Naive thymus-derived CD8-positive, alpha-beta T cell (primary cell): ENCODE measurements around the gene ADNP2. TPM values are rescaled to one million over a fixed set of nuclear protein-coding genes. Genes with fewer than 3 reads are reported as not detected.

Source experiments
- ATAC-seq, 2 donors: fragments of 150-1000 bp; cut with Tn5 transposase in 1 of 2; sonication (Bioruptor Pico), chemical (Tn5 transposase) in 1 of 2; 1 replicate in 1 of 2; 2 replicates in 1 of 2; pipeline ENCODE4 v1.10.0; 2021; ENCODE audit warnings: mild to moderate bottlenecking in 2 of 2, moderate library complexity in 2 of 2
- POLR2A ChIA-PET: fragments of 350-600 bp; sonication (Branson Sonifier 250); formaldehyde crosslinking; loops from one replicate; lab custom pipeline; 2021; ENCODE audit warnings: antibody characterized with exemption; lab: Charles Lee
- DNase-seq, 10 donors: peaks; one replicate each; pipeline versions ENCODE4 v3.0.0 to v3.0.0-alpha.2; 2020 to 2022
- H3K27ac Mint-ChIP-seq, 10 donors: one replicate each; pipeline ENCODE4 v1.8.0; 2020 to 2022; ENCODE audit warnings: mild to moderate bottlenecking in 10 of 10, mixed read lengths in 10 of 10, moderate library complexity in 4 of 10, inconsistent platforms in 1 of 10
- H3K27me3 Mint-ChIP-seq, 5 donors: one replicate each; pipeline ENCODE4 v1.8.0; 2021 to 2022; ENCODE audit warnings: mixed read lengths in 5 of 5
- H3K36me3 Mint-ChIP-seq, 3 donors: one replicate each; pipeline ENCODE4 v1.8.0; 2020 to 2022; ENCODE audit warnings: mixed read lengths in 3 of 3, mild to moderate bottlenecking in 2 of 3, inconsistent platforms in 1 of 3
- H3K4me1 Mint-ChIP-seq, 4 donors: one replicate each; pipeline ENCODE4 v1.8.0; 2021 to 2022; ENCODE audit warnings: mixed read lengths in 4 of 4
- H3K4me3 Mint-ChIP-seq, 10 donors: one replicate each; pipeline ENCODE4 v1.8.0; 2020 to 2022; ENCODE audit warnings: mild to moderate bottlenecking in 10 of 10, mixed read lengths in 10 of 10, moderate library complexity in 6 of 10, inconsistent platforms in 1 of 10
- H3K9me3 Mint-ChIP-seq, 9 donors: one replicate each; pipeline ENCODE4 v1.8.0; 2020 to 2022; ENCODE audit warnings: mixed read lengths in 9 of 9, mild to moderate bottlenecking in 3 of 9, inconsistent platforms in 1 of 9, moderate library complexity in 1 of 9
- polyA plus RNA-seq, 3 donors: library from polyadenylated mRNA; unstranded; fragments of 300-500 nt; fragmentation: Illumina TruSeq; gene quantifications; one replicate each; pipeline ENCODE4 v1.2.3, GENCODE V29; 2021
- total RNA-seq, 8 experiments: library from RNA in 2 of 8; stranded (reverse) in 2 of 8; gene quantifications; one replicate each; pipeline ENCODE4 v1.2.3 and lab custom pipeline; 2021 to 2026

Gene ADNP2
- total and polyA plus RNA-seq, 5 experiments from 2014 or later = 8.1 to 25.5 (median 11.7) TPM

DNA sequence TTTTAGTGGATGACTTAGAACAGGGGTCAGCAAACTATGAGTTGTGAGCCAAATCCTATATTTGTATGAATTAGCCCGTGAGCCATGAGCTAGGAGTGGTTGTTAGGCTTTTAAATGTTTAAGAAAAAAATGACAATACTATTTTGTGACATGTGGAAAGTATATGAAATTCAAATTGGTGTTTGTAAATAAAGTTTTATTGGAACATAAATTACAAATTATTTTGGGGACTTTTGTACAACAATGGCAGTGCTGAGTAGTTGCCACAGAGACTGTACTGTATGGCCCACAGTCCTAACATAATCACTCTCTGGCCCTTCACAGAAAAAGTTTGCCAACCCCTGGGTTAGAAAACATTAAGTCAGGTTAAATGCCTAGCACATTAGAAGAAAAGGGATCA lies 26.1 kb downstream of the ADNP2 start:
- no peaks in the 10 kb centered on the region for H3K27me3 Mint-ChIP-seq
- POLR2A ChIA-PET = no interaction called here
- DNase-seq (no peak), ATAC-seq (no peak)
- H3K4me1 Mint-ChIP-seq = peaks cover 16 to 36% (median 24%) of the 10 kb centered on the region in 4 donors
- H3K4me3 Mint-ChIP-seq = no peak overlapping the region
- H3K27ac Mint-ChIP-seq = peak overlapping the region in 1 of 10 donors; percentile 2
- no peaks in the 10 kb centered on the region for H3K9me3 Mint-ChIP-seq
- peaks cover 14 to 84% (median 49%) of the 10 kb centered on the region in 3 donors for H3K36me3 Mint-ChIP-seq

DNA sequence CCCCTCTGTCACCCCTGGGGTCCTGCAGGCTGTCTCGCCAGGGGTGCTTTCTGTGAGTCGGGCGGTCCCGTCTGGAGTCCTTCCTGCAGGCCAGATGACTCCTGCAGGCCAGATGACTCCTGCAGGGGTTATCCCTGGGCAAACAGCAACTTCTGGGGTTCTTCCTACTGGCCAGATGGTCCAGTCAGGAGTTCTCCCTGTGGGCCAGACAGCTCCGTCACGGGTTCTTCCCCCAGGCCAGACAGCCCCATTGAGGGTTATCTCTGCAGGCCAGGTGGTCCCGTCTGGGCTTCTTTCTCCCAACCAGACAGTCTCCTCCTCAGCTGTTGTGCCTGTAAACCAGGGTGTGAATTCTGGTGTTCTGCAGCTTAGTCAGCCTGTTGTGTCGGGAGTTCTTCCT lies 27.6 kb downstream of the ADNP2 start:
- Mint-ChIP-seq H3K27me3 (no peaks in the 10 kb centered on the region), H3K9me3 (no peaks in the 10 kb centered on the region), H3K36me3 (peaks cover 14 to 83% (median 50%) of the 10 kb centered on the region in 3 donors), H3K27ac (peak overlapping the region in 1 of 10 donors; percentile 59), H3K4me3 (no peak overlapping the region), H3K4me1 (peaks cover 8 to 21% (median 13%) of the 10 kb centered on the region in 4 donors)
- POLR2A ChIA-PET = interaction anchor here (0.5 kb wide), 1 partner anchor 183 kb away, joined by 3 read pairs; no protein-coding TSS in a partner anchor
- ATAC-seq (no peak), DNase-seq (no peak)

DNA sequence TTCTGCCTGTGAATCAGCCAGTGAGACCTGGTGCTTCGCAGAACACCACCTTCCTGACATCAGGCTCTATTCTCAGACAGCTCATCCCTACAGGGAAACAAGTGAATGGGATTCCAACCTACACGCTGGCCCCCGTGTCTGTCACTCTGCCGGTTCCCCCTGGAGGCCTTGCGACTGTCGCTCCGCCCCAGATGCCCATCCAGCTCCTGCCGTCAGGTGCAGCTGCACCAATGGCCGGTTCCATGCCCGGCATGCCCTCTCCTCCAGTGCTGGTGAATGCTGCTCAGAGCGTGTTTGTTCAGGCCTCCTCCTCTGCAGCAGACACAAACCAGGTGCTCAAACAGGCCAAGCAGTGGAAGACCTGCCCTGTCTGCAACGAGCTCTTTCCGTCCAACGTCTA lies 28.1 kb downstream of the ADNP2 start:
- Mint-ChIP-seq H3K27ac (peak overlapping the region in 2 of 10 donors; percentile 57 to 62), H3K27me3 (no peaks in the 10 kb centered on the region), H3K4me3 (no peak overlapping the region), H3K4me1 (peaks cover 5 to 16% (median 9%) of the 10 kb centered on the region in 4 donors), H3K36me3 (peaks cover 12 to 80% (median 48%) of the 10 kb centered on the region in 3 donors), H3K9me3 (no peaks in the 10 kb centered on the region)
- POLR2A ChIA-PET = no interaction called here
- ATAC-seq (no peak), DNase-seq (no peak)

DNA sequence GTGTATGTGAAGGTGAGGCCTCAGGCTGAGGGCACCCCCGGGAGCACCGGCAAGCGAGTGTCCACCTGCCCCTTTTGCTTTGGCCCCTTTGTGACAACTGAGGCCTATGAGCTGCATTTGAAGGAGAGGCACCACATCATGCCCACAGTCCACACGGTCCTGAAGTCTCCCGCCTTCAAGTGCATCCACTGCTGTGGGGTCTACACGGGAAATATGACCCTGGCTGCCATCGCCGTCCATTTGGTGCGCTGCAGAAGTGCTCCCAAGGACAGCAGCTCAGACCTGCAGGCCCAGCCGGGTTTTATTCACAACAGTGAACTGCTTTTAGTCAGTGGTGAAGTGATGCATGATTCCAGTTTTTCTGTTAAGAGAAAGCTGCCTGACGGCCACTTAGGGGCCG lies 28.9 kb downstream of the ADNP2 start:
- Mint-ChIP-seq H3K4me1 (peaks cover 0 to 8% (median 3%) of the 10 kb centered on the region in 4 donors), H3K4me3 (no peak overlapping the region), H3K27ac (no peak overlapping the region), H3K9me3 (no peaks in the 10 kb centered on the region), H3K36me3 (peaks cover 10 to 72% (median 45%) of the 10 kb centered on the region in 3 donors), H3K27me3 (no peaks in the 10 kb centered on the region)
- ATAC-seq (no peak), DNase-seq (no peak)
- POLR2A ChIA-PET = interaction anchor here (0.6 kb wide), 1 partner anchor 97 kb away, joined by 3 read pairs; no protein-coding TSS in a partner anchor

DNA sequence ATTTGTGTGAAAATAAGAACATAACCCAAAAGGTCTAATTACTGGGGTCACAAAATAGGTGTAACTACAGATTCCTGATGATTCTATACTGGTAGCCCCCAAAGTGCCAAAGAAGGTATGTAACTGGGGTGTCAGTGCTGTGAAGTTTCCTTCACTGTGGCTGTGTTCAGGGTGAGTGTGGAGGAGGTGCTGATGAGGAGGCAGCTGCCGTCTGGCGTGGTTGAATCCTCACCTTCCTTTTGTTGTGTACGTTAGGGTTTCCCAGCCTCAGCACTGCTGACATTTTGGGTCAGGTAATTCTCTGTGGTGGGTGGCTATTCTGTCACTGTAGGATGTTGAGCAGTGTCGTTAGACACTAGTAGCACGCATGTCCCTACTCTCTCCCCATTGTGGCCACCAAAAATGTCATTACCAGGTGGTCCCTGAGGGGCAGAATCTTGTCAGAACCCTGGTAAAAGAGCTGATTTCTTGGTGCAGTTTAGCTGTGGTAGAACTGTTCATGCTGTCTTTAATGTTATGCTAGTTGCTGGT lies 31.5 kb downstream of the ADNP2 start:
- POLR2A ChIA-PET = no interaction called here

DNA sequence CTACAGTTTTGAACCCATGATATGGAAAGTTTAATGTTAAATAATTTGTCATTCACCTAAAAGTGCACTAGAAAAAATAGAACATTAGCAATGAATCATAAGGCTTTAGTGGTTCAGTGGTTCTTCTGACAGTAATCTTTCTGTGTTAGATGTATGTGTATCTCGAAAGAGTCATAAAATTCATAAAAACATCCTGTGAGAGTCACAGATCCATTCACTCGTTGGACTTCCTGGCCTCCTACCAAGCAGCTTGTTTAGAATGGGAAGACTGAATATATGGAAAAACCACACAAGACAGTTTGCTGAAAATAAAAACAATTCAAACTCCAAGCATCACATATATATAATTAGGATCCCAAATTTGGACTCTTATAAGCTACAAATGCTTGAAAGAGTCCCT lies 34.8 kb downstream of the ADNP2 start:
- POLR2A ChIA-PET = no interaction called here
- Mint-ChIP-seq H3K4me3 (no peak overlapping the region), H3K9me3 (no peaks in the 10 kb centered on the region), H3K36me3 (peaks cover 0 to 15% (median 10%) of the 10 kb centered on the region in 3 donors), H3K27me3 (no peaks in the 10 kb centered on the region), H3K4me1 (peaks cover 7 to 17% (median 13%) of the 10 kb centered on the region in 4 donors), H3K27ac (no peak overlapping the region)
- ATAC-seq (no peak), DNase-seq (no peak)

More for the DNA sequence above, 31.5 kb downstream of the ADNP2 start:
- Mint-ChIP-seq H3K4me1 (no peaks in the 10 kb centered on the region), H3K27ac (no peak overlapping the region), H3K9me3 (no peaks in the 10 kb centered on the region), H3K27me3 (no peaks in the 10 kb centered on the region), H3K36me3 (peaks cover 4 to 49% (median 29%) of the 10 kb centered on the region in 3 donors), H3K4me3 (no peak overlapping the region)
- no peak for ATAC-seq
- no peak for DNase-seq

DNA sequence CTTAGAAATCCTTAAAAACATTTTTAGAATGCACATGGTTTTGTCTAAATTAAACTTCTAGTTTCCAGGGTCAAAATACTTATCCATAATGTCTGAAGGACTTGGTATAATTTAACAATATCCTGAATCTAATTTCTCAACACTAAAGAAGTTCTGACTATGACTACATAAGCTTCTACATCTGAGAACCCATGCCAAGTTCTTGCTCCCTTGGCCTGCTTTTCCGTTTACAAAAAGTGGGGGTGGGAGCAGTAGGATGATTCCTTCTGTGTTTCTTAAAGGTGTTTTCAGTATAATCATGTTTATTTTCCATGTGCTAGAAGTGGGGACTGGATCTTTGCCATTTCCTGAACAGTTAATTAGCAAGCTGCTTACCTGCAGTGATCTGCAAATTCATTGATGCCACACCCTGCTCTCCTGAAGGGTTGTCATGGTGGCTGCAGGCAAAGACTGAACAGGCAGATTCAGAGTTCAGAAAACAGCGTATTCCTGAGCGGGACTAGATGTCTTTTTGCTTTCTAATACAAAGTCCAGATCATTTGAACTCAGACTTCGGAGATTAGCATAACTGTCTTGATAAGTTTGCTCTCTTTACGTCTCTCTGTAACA lies 36.2 kb downstream of the ADNP2 start:
- peak overlapping the region in 1 of 10 donors; percentile 6 for H3K27ac Mint-ChIP-seq
- H3K9me3 Mint-ChIP-seq = no peaks in the 10 kb centered on the region
- POLR2A ChIA-PET = no interaction called here
- peaks cover 0 to 5% (median 1%) of the 10 kb centered on the region in 5 donors for H3K27me3 Mint-ChIP-seq
- ATAC-seq (no peak), DNase-seq (no peak)
- H3K4me1 Mint-ChIP-seq = peaks cover 7 to 22% (median 13%) of the 10 kb centered on the region in 4 donors
- H3K36me3 Mint-ChIP-seq = peaks cover 0 to 4% (median 4%) of the 10 kb centered on the region in 3 donors
- H3K4me3 Mint-ChIP-seq = no peak overlapping the region

DNA sequence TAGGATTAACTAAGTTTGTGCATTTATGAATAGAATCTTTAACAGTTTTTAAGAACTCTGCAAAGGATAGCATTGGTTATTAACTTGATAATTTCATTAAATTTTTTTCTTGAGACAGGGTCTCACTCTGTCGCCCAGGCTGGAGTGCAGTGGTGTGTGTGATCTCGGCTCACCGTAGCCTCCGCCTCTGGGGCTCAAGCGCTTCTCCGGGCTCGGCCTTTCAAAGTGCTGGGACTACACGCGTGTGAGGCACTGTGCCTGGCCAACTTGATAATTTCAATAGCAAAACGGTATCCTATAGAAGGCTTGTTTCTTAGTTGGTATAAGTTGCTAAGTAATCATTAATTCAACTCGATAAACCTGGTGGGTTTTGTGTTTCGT lies 38.0 kb downstream of the ADNP2 start:
- POLR2A ChIA-PET = interaction anchor here (1.2 to 1.3 kb wide), 2 partner anchors 114 to 158 kb away, joined by 5 read pairs; partner anchors contain the start of gene TXNL4A
- Mint-ChIP-seq H3K9me3 (no peaks in the 10 kb centered on the region), H3K27ac (peak overlapping the region in 9 of 10 donors; percentile 25 to 87 (median 53)), H3K27me3 (peaks cover 0 to 10% (median 4%) of the 10 kb centered on the region in 5 donors), H3K4me3 (peak overlapping the region; percentile 79 to 94 (median 88)), H3K4me1 (peaks cover 7 to 22% (median 13%) of the 10 kb centered on the region in 4 donors), H3K36me3 (no peaks in the 10 kb centered on the region)
- ATAC-seq (peak; percentile 26 to 33), DNase-seq (no peak)

DNA sequence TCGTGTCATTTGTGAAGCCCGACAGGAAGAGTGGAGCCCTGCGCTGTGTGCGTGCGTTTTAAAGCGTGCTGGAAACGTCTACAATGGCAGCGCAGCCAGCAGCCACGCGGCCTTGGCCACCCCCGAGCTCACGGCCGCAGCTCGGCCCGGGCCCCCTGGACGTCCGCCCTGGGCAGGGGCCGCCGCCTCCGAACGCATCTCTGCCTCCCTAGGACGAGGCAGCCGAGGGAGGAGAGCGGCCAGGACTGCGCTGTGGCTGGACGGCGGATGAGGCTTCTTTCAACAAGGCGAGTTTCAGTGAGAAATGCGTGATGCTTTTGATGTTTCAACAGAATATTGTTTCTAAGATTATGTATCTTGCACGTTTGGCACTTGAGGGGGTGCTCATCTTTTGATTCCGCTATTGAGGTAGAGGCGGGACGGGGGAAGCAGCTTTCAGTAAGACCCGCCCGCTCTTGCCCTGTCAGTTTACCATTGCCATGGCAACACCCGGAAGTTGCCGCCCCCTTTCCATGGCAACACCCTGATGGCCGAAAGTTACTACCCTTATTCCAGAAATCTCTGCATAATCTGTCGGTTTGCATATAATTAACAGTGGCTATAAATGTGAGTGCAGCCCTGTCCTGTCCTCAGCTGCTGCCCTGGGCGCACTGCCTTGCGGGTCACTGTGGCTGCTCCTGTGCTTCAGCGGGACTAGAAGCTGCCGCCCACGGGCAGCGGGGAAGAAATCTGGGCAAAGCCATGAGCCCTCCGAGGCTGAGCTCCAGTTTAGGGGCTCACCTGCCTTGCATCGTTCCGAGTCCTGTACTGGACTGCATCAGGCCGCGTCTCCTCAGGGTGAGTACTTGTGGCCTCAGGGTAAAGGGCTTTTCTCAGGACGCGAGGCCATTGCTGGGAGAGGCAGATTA lies 38.6 kb downstream of the ADNP2 start:
- Mint-ChIP-seq H3K4me1 (peaks cover 7 to 22% (median 13%) of the 10 kb centered on the region in 4 donors), H3K27ac (peak overlapping the region; percentile 65 to 90 (median 80)), H3K27me3 (peaks cover 0 to 10% (median 4%) of the 10 kb centered on the region in 5 donors), H3K9me3 (no peaks in the 10 kb centered on the region), H3K4me3 (peak overlapping the region; percentile 82 to 94 (median 88)), H3K36me3 (no peaks in the 10 kb centered on the region)
- peak; percentile 85 to 92 for ATAC-seq
- peak; percentile 65 to 91 (median 77) for DNase-seq
- POLR2A ChIA-PET = interaction anchor here (1.2 to 1.3 kb wide), 2 partner anchors 114 to 159 kb away, joined by 5 read pairs; partner anchors contain the start of gene TXNL4A

DNA sequence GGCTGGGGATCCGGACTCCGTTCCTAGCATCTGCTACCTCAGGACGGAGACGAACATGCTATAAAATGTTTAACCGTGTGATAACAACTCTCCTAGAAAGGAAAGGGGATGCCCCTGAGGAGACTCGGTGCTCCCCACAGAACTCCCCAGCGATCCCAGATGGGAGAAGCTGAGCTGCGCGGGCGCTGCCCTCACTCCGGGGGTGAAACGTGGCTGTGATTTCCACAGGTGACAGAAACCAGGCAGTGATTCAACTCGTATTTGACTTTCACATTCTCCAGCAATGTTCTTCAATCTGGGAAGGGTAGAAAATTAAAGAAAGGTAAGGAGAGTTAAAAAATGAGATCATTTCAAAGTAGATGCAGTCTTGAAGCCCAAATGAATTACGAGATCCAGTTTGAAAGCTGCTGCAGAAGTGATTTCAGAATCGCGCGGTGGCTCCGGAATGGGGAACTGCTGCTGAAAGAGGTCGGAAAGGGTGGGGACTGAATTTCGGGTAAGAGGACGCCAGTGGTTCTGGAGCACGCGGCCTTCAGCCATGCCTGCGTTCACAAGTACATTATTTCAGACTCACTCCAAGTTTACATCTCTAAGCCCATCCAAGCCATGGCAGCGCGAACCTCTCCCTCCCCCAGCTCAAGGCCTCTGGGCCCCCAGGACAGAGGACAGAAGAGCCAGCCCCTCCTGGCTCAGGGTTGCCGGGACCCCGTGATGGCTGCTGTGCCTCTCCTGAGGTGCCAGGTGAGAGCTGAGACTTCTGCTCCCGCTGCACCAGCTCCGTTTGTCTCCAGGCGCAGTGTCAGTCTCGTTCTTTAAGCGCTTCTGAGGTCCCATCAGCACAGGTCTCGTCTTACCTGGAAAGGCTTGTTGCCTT lies 39.5 kb downstream of the ADNP2 start:
- ATAC-seq (no peak), DNase-seq (no peak)
- no peaks in the 10 kb centered on the region for H3K36me3 Mint-ChIP-seq
- peaks cover 7 to 22% (median 13%) of the 10 kb centered on the region in 4 donors for H3K4me1 Mint-ChIP-seq
- H3K27ac Mint-ChIP-seq = peak overlapping the region in 5 of 10 donors; percentile 62 to 87 (median 76)
- H3K9me3 Mint-ChIP-seq = no peaks in the 10 kb centered on the region
- H3K27me3 Mint-ChIP-seq = peaks cover 0 to 10% (median 4%) of the 10 kb centered on the region in 5 donors
- peak overlapping the region; percentile 82 to 94 (median 88) for H3K4me3 Mint-ChIP-seq
- POLR2A ChIA-PET = interaction anchor here (1.3 kb wide), 1 partner anchor 160 kb away, joined by 5 read pairs; the partner anchor contains the start of gene TXNL4A

DNA sequence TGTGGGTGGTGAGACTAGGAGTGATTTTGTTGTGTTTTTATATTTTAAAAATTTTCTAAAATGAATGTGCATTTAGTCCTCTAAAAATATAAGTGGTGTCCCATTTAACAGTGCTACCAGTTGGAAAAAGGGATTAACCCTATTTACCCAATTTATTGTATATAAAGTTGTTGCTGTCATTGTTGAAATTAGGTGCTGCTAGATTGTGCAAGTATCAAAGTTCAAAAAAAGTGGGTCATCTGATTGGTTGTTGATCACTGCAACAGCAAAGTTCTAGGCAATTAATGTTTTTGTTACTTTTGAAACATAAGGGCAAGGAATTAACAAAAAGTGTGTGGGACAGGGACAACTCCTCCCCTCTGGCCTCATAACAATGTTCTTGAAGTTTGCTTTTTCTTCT lies 40.6 kb downstream of the ADNP2 start:
- H3K27ac Mint-ChIP-seq = peak overlapping the region in 1 of 10 donors; percentile 31
- H3K4me3 Mint-ChIP-seq = peak overlapping the region in 1 of 10 donors; percentile 45
- H3K36me3 Mint-ChIP-seq = no peaks in the 10 kb centered on the region
- DNase-seq = no peak
- no peaks in the 10 kb centered on the region for H3K9me3 Mint-ChIP-seq
- peaks cover 7 to 22% (median 14%) of the 10 kb centered on the region in 4 donors for H3K4me1 Mint-ChIP-seq
- POLR2A ChIA-PET = no interaction called here
- peaks cover 0 to 10% (median 4%) of the 10 kb centered on the region in 5 donors for H3K27me3 Mint-ChIP-seq
- ATAC-seq = no peak
